ENCODE measurements around the gene SLC27A2. TPM values are rescaled to one million over a fixed set of nuclear protein-coding genes. Genes with fewer than 3 reads are reported as not detected.

Gene SLC27A2
- total RNA-seq, 1 donor from 2014 or later, result 0.86 TPM

- TF ChIP-seq CTCF (conservative IDR thresholded peaks at IDR 0.05), result no peak
- Mint-ChIP-seq H3K36me3 (ENCODE audit: low read depth) (no peaks in the 10 kb centered on the region), H3K27me3 (ENCODE audit: low read depth) (no peaks in the 10 kb centered on the region), H3K27ac (ENCODE audit: unreplicated experiment) (peak overlapping the region; percentile 52), H3K4me3 (no peak overlapping the region), H3K4me1 (no peaks in the 10 kb centered on the region), H3K9me3 (peaks cover 2% of the 10 kb centered on the region)
- DNase-seq (ENCODE audit: low read depth, low spot score), result no peak
Observed at GRCh38 chr15:50256188-50257041, 74.4 kb downstream of the SLC27A2 start.

GRCh38 chr15:50257332-50257731 lies 75.3 kb downstream of the SLC27A2 start:
- Mint-ChIP-seq H3K4me3 (no peak overlapping the region), H3K9me3 (no peaks in the 10 kb centered on the region), H3K27me3 (ENCODE audit: low read depth) (no peaks in the 10 kb centered on the region), H3K27ac (ENCODE audit: unreplicated experiment) (peak overlapping the region; percentile 14), H3K4me1 (no peaks in the 10 kb centered on the region), H3K36me3 (ENCODE audit: low read depth) (no peaks in the 10 kb centered on the region)
- no peak for TF ChIP-seq CTCF (conservative IDR thresholded peaks at IDR 0.05)
- no peak for DNase-seq (ENCODE audit: low read depth, low spot score)

DNA sequence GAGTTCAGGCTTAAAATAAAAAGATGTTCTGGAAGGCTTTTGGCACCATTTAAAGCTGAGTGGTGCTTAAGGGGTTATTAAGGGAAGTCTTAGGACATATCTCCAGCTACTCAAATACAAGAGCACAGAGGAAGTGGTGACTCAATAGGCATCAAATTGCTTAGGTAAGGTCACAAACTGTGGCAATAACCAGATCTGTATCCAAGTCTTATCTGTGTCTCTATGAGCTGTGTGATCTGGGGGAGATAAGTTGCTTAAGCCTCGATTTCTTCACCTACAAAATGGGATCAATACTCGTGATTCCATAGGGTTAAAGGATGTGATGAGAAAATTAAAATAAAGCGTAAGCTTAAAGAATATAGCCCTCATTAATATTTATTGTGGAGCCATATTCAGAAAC lies 75.9 kb downstream of the SLC27A2 start:
- H3K9me3 Mint-ChIP-seq, result no peaks in the 10 kb centered on the region
- no peak for DNase-seq (ENCODE audit: low read depth, low spot score)
- H3K27ac Mint-ChIP-seq (ENCODE audit: unreplicated experiment), result no peak overlapping the region
- no peaks in the 10 kb centered on the region for H3K4me1 Mint-ChIP-seq
- H3K36me3 Mint-ChIP-seq (ENCODE audit: low read depth), result no peaks in the 10 kb centered on the region
- TF ChIP-seq CTCF (conservative IDR thresholded peaks at IDR 0.05), result no peak
- no peak overlapping the region for H3K4me3 Mint-ChIP-seq
- no peaks in the 10 kb centered on the region for H3K27me3 Mint-ChIP-seq (ENCODE audit: low read depth)

- Mint-ChIP-seq H3K9me3 (no peaks in the 10 kb centered on the region), H3K36me3 (ENCODE audit: low read depth) (no peaks in the 10 kb centered on the region), H3K27ac (ENCODE audit: unreplicated experiment) (no peak overlapping the region), H3K27me3 (ENCODE audit: low read depth) (no peaks in the 10 kb centered on the region), H3K4me3 (no peak overlapping the region), H3K4me1 (no peaks in the 10 kb centered on the region)
- DNase-seq (ENCODE audit: low read depth, low spot score), result no peak
- no peak for TF ChIP-seq CTCF (conservative IDR thresholded peaks at IDR 0.05)
Observed at GRCh38 chr15:50259276-50259675, 77.3 kb downstream of the SLC27A2 start.

GRCh38 chr15:50260969-50261496 lies 79.0 kb downstream of the SLC27A2 start:
- Mint-ChIP-seq H3K4me1 (peaks cover 15% of the 10 kb centered on the region), H3K36me3 (ENCODE audit: low read depth) (no peaks in the 10 kb centered on the region), H3K4me3 (no peak overlapping the region), H3K27me3 (ENCODE audit: low read depth) (no peaks in the 10 kb centered on the region), H3K9me3 (no peaks in the 10 kb centered on the region), H3K27ac (ENCODE audit: unreplicated experiment) (no peak overlapping the region)
- DNase-seq (ENCODE audit: low read depth, low spot score), result no peak
- TF ChIP-seq CTCF (conservative IDR thresholded peaks at IDR 0.05), result no peak

Measured in neural crest cell (in vitro differentiated cells).